ENCODE results near the gene CWC27.
"Not testable (repeated sequence)": the region's sequence is repeated elsewhere in the genome, so short reads cannot be mapped to it uniquely, and the experiment has no call there.

Gene CWC27

GRCh38 chr5:64822320-64822719 lies 53.6 kb downstream of the CWC27 start:
- H4K5ac ChIP-seq (ENCODE audit: low read length): no peak overlapping the region
- no peak for DNase-seq
- no peak overlapping the region for H2BK120ac ChIP-seq (ENCODE audit: low read depth, low read length)
- no peaks in the 10 kb centered on the region for H3K27me3 ChIP-seq (ENCODE audit: insufficient read depth, low read length, poor library complexity)
- no peak overlapping the region for H3K27ac ChIP-seq (ENCODE audit: low read depth, low read length)
- H3K4me1 ChIP-seq (ENCODE audit: control insufficient read depth, low read depth, low read length): no peaks in the 10 kb centered on the region
- no peak overlapping the region for H3K56ac ChIP-seq (ENCODE audit: low read length)
- no peaks in the 10 kb centered on the region for H3K79me2 ChIP-seq (ENCODE audit: control insufficient read depth, insufficient read depth, low read length)
- no peak overlapping the region for H2BK5ac ChIP-seq (ENCODE audit: low read length)
- H3K23ac ChIP-seq (ENCODE audit: low read length): no peak overlapping the region
- no peak overlapping the region for H3K4me3 ChIP-seq (ENCODE audit: low read length)
- no peaks in the 10 kb centered on the region for H3K79me1 ChIP-seq (ENCODE audit: low read length)
- no peak overlapping the region for H4K8ac ChIP-seq (ENCODE audit: low read depth, low read length)
- no peak overlapping the region for H2AK5ac ChIP-seq (ENCODE audit: low read length)
- no peak overlapping the region for H2BK15ac ChIP-seq (replicated peaks; ENCODE audit: low read depth)
- no peak overlapping the region for H3K9ac ChIP-seq (ENCODE audit: low read length)
- H3K4ac ChIP-seq (ENCODE audit: low read depth, low read length): no peak overlapping the region
- no peaks in the 10 kb centered on the region for H3K36me3 ChIP-seq (ENCODE audit: control insufficient read depth, insufficient read depth, low read length)
- no peak overlapping the region for H3K18ac ChIP-seq (ENCODE audit: low read length)
- no peak overlapping the region for H3K4me2 ChIP-seq (ENCODE audit: low read length)

DNA sequence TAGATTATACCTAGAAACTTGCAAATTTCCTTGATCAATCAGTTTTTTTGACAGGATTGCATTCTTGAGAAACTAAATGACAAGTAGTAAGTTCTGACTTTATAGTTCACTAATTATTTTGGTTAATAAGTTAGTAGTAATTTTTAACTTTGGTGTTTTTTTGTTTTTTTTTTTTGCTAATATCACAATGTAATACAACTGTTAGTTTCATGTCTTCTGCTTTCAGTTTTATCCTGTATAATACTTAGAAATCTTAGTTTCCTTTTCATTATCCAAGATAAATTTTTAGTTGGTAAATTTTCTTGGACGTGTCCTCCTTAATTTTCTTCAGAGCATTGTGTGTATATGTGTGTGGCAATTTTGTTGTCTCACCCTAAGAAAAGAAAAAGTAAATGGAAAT lies 57.8 kb downstream of the CWC27 start:
- Histone ChIP-seq H3K18ac (ENCODE audit: low read length) (no peak overlapping the region), H4K5ac (ENCODE audit: low read length) (no peak overlapping the region), H2BK15ac (replicated peaks; ENCODE audit: low read depth) (no peak overlapping the region), H3K4ac (ENCODE audit: low read depth, low read length) (no peak overlapping the region), H3K4me2 (ENCODE audit: low read length) (no peak overlapping the region), H3K9ac (ENCODE audit: low read length) (no peak overlapping the region), H3K27me3 (ENCODE audit: insufficient read depth, low read length, poor library complexity) (no peaks in the 10 kb centered on the region), H3K4me3 (ENCODE audit: low read length) (no peak overlapping the region), H3K79me2 (ENCODE audit: control insufficient read depth, insufficient read depth, low read length) (no peaks in the 10 kb centered on the region), H3K27ac (ENCODE audit: low read depth, low read length) (no peak overlapping the region), H3K56ac (ENCODE audit: low read length) (no peak overlapping the region), H2AK5ac (ENCODE audit: low read length) (no peak overlapping the region), H2BK120ac (ENCODE audit: low read depth, low read length) (no peak overlapping the region), H3K4me1 (ENCODE audit: control insufficient read depth, low read depth, low read length) (no peaks in the 10 kb centered on the region), H4K8ac (ENCODE audit: low read depth, low read length) (no peak overlapping the region), H2BK5ac (ENCODE audit: low read length) (no peak overlapping the region), H3K79me1 (ENCODE audit: low read length) (no peaks in the 10 kb centered on the region), H3K36me3 (ENCODE audit: control insufficient read depth, insufficient read depth, low read length) (no peaks in the 10 kb centered on the region), H3K23ac (ENCODE audit: low read length) (no peak overlapping the region)
- DNase-seq: no peak
- WGBS (ENCODE audit: extremely low coverage, insufficient coverage, low lambda C conversion rate): no CpG with 5 or more reads among the region's 1 CpG

GRCh38 chr5:64827703-64828102 lies 59.0 kb downstream of the CWC27 start:
- Histone ChIP-seq H3K27ac (ENCODE audit: low read depth, low read length) (no peak overlapping the region), H3K4me3 (ENCODE audit: low read length) (no peak overlapping the region), H3K4me1 (ENCODE audit: control insufficient read depth, low read depth, low read length) (no peaks in the 10 kb centered on the region), H3K56ac (ENCODE audit: low read length) (no peak overlapping the region), H2BK5ac (ENCODE audit: low read length) (no peak overlapping the region), H3K4ac (ENCODE audit: low read depth, low read length) (no peak overlapping the region), H2BK120ac (ENCODE audit: low read depth, low read length) (no peak overlapping the region), H3K27me3 (ENCODE audit: insufficient read depth, low read length, poor library complexity) (no peaks in the 10 kb centered on the region), H2AK5ac (ENCODE audit: low read length) (no peak overlapping the region), H4K8ac (ENCODE audit: low read depth, low read length) (no peak overlapping the region), H3K79me1 (ENCODE audit: low read length) (no peaks in the 10 kb centered on the region), H3K9ac (ENCODE audit: low read length) (no peak overlapping the region), H3K18ac (ENCODE audit: low read length) (no peak overlapping the region), H4K5ac (ENCODE audit: low read length) (no peak overlapping the region), H2BK15ac (replicated peaks; ENCODE audit: low read depth) (no peak overlapping the region), H3K23ac (ENCODE audit: low read length) (no peak overlapping the region), H3K36me3 (ENCODE audit: control insufficient read depth, insufficient read depth, low read length) (no peaks in the 10 kb centered on the region), H3K79me2 (ENCODE audit: control insufficient read depth, insufficient read depth, low read length) (no peaks in the 10 kb centered on the region), H3K4me2 (ENCODE audit: low read length) (no peak overlapping the region)
- no peak for DNase-seq
- WGBS (ENCODE audit: extremely low coverage, insufficient coverage, low lambda C conversion rate): no CpG with 5 or more reads among the region's 4 CpGs

- not testable (repeated sequence) for H3K4ac ChIP-seq (ENCODE audit: low read depth, low read length); H2AK5ac ChIP-seq (ENCODE audit: low read length); H3K27ac ChIP-seq (ENCODE audit: low read depth, low read length); H3K4me3 ChIP-seq (ENCODE audit: low read length); H3K23ac ChIP-seq (ENCODE audit: low read length); H3K27me3 ChIP-seq (ENCODE audit: insufficient read depth, low read length, poor library complexity); H3K18ac ChIP-seq (ENCODE audit: low read length); DNase-seq; H2BK5ac ChIP-seq (ENCODE audit: low read length); H3K4me1 ChIP-seq (ENCODE audit: control insufficient read depth, low read depth, low read length); H3K79me2 ChIP-seq (ENCODE audit: control insufficient read depth, insufficient read depth, low read length); H3K79me1 ChIP-seq (ENCODE audit: low read length); H4K8ac ChIP-seq (ENCODE audit: low read depth, low read length); H2BK120ac ChIP-seq (ENCODE audit: low read depth, low read length); H3K56ac ChIP-seq (ENCODE audit: low read length); H3K9ac ChIP-seq (ENCODE audit: low read length); H3K4me2 ChIP-seq (ENCODE audit: low read length); H4K5ac ChIP-seq (ENCODE audit: low read length); H2BK15ac ChIP-seq (replicated peaks; ENCODE audit: low read depth); H3K36me3 ChIP-seq (ENCODE audit: control insufficient read depth, insufficient read depth, low read length)
These were observed 61.9 kb downstream of the CWC27 start for GRCh38 chr5:64830650-64831049.

GRCh38 chr5:64831996-64832395 lies 63.3 kb downstream of the CWC27 start:
- Histone ChIP-seq H3K36me3 (ENCODE audit: control insufficient read depth, insufficient read depth, low read length) (no peaks in the 10 kb centered on the region), H2BK5ac (ENCODE audit: low read length) (no peak overlapping the region), H2BK15ac (replicated peaks; ENCODE audit: low read depth) (no peak overlapping the region), H3K4me3 (ENCODE audit: low read length) (no peak overlapping the region), H4K8ac (ENCODE audit: low read depth, low read length) (no peak overlapping the region), H3K4ac (ENCODE audit: low read depth, low read length) (no peak overlapping the region), H3K4me1 (ENCODE audit: control insufficient read depth, low read depth, low read length) (no peaks in the 10 kb centered on the region), H2BK120ac (ENCODE audit: low read depth, low read length) (no peak overlapping the region), H3K27ac (ENCODE audit: low read depth, low read length) (no peak overlapping the region), H3K56ac (ENCODE audit: low read length) (no peak overlapping the region), H4K5ac (ENCODE audit: low read length) (no peak overlapping the region), H2AK5ac (ENCODE audit: low read length) (no peak overlapping the region), H3K4me2 (ENCODE audit: low read length) (no peak overlapping the region), H3K27me3 (ENCODE audit: insufficient read depth, low read length, poor library complexity) (no peaks in the 10 kb centered on the region), H3K79me2 (ENCODE audit: control insufficient read depth, insufficient read depth, low read length) (no peaks in the 10 kb centered on the region), H3K9ac (ENCODE audit: low read length) (no peak overlapping the region), H3K18ac (ENCODE audit: low read length) (no peak overlapping the region), H3K23ac (ENCODE audit: low read length) (no peak overlapping the region), H3K79me1 (ENCODE audit: low read length) (no peaks in the 10 kb centered on the region)
- WGBS (ENCODE audit: extremely low coverage, insufficient coverage, low lambda C conversion rate): no CpG with 5 or more reads among the region's 1 CpG
- DNase-seq: no peak

GRCh38 chr5:64834037-64834436 lies 65.3 kb downstream of the CWC27 start:
- no peak overlapping the region for H2AK5ac ChIP-seq (ENCODE audit: low read length)
- no peak overlapping the region for H3K56ac ChIP-seq (ENCODE audit: low read length)
- no peak overlapping the region for H4K8ac ChIP-seq (ENCODE audit: low read depth, low read length)
- H3K27me3 ChIP-seq (ENCODE audit: insufficient read depth, low read length, poor library complexity): no peaks in the 10 kb centered on the region
- H3K79me1 ChIP-seq (ENCODE audit: low read length): no peaks in the 10 kb centered on the region
- no peak overlapping the region for H3K4me3 ChIP-seq (ENCODE audit: low read length)
- WGBS (ENCODE audit: extremely low coverage, insufficient coverage, low lambda C conversion rate): no CpG with 5 or more reads among the region's 2 CpGs
- no peak overlapping the region for H2BK120ac ChIP-seq (ENCODE audit: low read depth, low read length)
- no peak overlapping the region for H3K4ac ChIP-seq (ENCODE audit: low read depth, low read length)
- H3K36me3 ChIP-seq (ENCODE audit: control insufficient read depth, insufficient read depth, low read length): no peaks in the 10 kb centered on the region
- no peak overlapping the region for H3K18ac ChIP-seq (ENCODE audit: low read length)
- no peaks in the 10 kb centered on the region for H3K4me1 ChIP-seq (ENCODE audit: control insufficient read depth, low read depth, low read length)
- DNase-seq: no peak
- H3K27ac ChIP-seq (ENCODE audit: low read depth, low read length): no peak overlapping the region
- no peak overlapping the region for H2BK15ac ChIP-seq (replicated peaks; ENCODE audit: low read depth)
- no peak overlapping the region for H2BK5ac ChIP-seq (ENCODE audit: low read length)
- no peak overlapping the region for H3K4me2 ChIP-seq (ENCODE audit: low read length)
- H3K9ac ChIP-seq (ENCODE audit: low read length): no peak overlapping the region
- H4K5ac ChIP-seq (ENCODE audit: low read length): no peak overlapping the region
- H3K23ac ChIP-seq (ENCODE audit: low read length): no peak overlapping the region
- H3K79me2 ChIP-seq (ENCODE audit: control insufficient read depth, insufficient read depth, low read length): no peaks in the 10 kb centered on the region
